ENCODE results near the gene SCO2.

Gene SCO2

GRCh38 chr22:50490531-50491308 is 34.7 kb downstream of the SCO2 start:
- H3K36me3 ChIP-seq (ENCODE audit: control insufficient read depth, insufficient read depth, low read length), result no peaks in the 10 kb centered on the region
- WGBS, 2 experiments, result 90 to 92% methylated on average over 27 of the region's 27 CpGs
- no peak overlapping the region for H3K27ac ChIP-seq (ENCODE audit: insufficient read depth, low read depth, low read length, poor library complexity, severe bottlenecking)
- no peaks in the 10 kb centered on the region for H3K4me1 ChIP-seq (ENCODE audit: control insufficient read depth, insufficient read depth, low read length)
- H3K27me3 ChIP-seq (ENCODE audit: control insufficient read depth, insufficient read depth, low read length, poor library complexity, severe bottlenecking), result no peaks in the 10 kb centered on the region
- H3K4me3 ChIP-seq (ENCODE audit: insufficient read depth, low read depth, low read length), result no peak overlapping the region
- no peaks in the 10 kb centered on the region for H3K9me3 ChIP-seq (ENCODE audit: control insufficient read depth, low read length)

GRCh38 chr22:50489363-50490243 is 35.8 kb downstream of the SCO2 start:
- 90 to 93% methylated on average over 31 of the region's 31 CpGs for WGBS, 2 experiments
- Histone ChIP-seq H3K27me3 (ENCODE audit: control insufficient read depth, insufficient read depth, low read length, poor library complexity, severe bottlenecking) (no peaks in the 10 kb centered on the region), H3K36me3 (ENCODE audit: control insufficient read depth, insufficient read depth, low read length) (no peaks in the 10 kb centered on the region), H3K4me1 (ENCODE audit: control insufficient read depth, insufficient read depth, low read length) (no peaks in the 10 kb centered on the region), H3K27ac (ENCODE audit: insufficient read depth, low read depth, low read length, poor library complexity, severe bottlenecking) (no peak overlapping the region), H3K9me3 (ENCODE audit: control insufficient read depth, low read length) (no peaks in the 10 kb centered on the region), H3K4me3 (ENCODE audit: insufficient read depth, low read depth, low read length) (no peak overlapping the region)

- no peak overlapping the region for H3K27ac ChIP-seq (ENCODE audit: insufficient read depth, low read depth, low read length, poor library complexity, severe bottlenecking)
- no peaks in the 10 kb centered on the region for H3K4me1 ChIP-seq (ENCODE audit: control insufficient read depth, insufficient read depth, low read length)
- WGBS, 2 experiments, result 84% methylated on average over 19 of the region's 19 CpGs
- H3K36me3 ChIP-seq (ENCODE audit: control insufficient read depth, insufficient read depth, low read length), result no peaks in the 10 kb centered on the region
- no peaks in the 10 kb centered on the region for H3K9me3 ChIP-seq (ENCODE audit: control insufficient read depth, low read length)
- H3K27me3 ChIP-seq (ENCODE audit: control insufficient read depth, insufficient read depth, low read length, poor library complexity, severe bottlenecking), result no peaks in the 10 kb centered on the region
- H3K4me3 ChIP-seq (ENCODE audit: insufficient read depth, low read depth, low read length), result no peak overlapping the region
Measured at GRCh38 chr22:50488886-50489285, 36.5 kb downstream of the SCO2 start.

- Histone ChIP-seq H3K36me3 (ENCODE audit: control insufficient read depth, insufficient read depth, low read length) (no peaks in the 10 kb centered on the region), H3K4me3 (ENCODE audit: insufficient read depth, low read depth, low read length) (no peak overlapping the region), H3K4me1 (ENCODE audit: control insufficient read depth, insufficient read depth, low read length) (no peaks in the 10 kb centered on the region), H3K27ac (ENCODE audit: insufficient read depth, low read depth, low read length, poor library complexity, severe bottlenecking) (no peak overlapping the region), H3K27me3 (ENCODE audit: control insufficient read depth, insufficient read depth, low read length, poor library complexity, severe bottlenecking) (no peaks in the 10 kb centered on the region), H3K9me3 (ENCODE audit: control insufficient read depth, low read length) (no peaks in the 10 kb centered on the region)
- 82 to 86% methylated on average over 18 of the region's 18 CpGs for WGBS, 2 experiments
Measured at GRCh38 chr22:50488006-50488677, 37.3 kb downstream of the SCO2 start.

- Histone ChIP-seq H3K36me3 (ENCODE audit: control insufficient read depth, insufficient read depth, low read length) (no peaks in the 10 kb centered on the region), H3K27ac (ENCODE audit: insufficient read depth, low read depth, low read length, poor library complexity, severe bottlenecking) (no peak overlapping the region), H3K4me1 (ENCODE audit: control insufficient read depth, insufficient read depth, low read length) (no peaks in the 10 kb centered on the region), H3K27me3 (ENCODE audit: control insufficient read depth, insufficient read depth, low read length, poor library complexity, severe bottlenecking) (no peaks in the 10 kb centered on the region), H3K9me3 (ENCODE audit: control insufficient read depth, low read length) (no peaks in the 10 kb centered on the region), H3K4me3 (ENCODE audit: insufficient read depth, low read depth, low read length) (no peak overlapping the region)
- 90 to 92% methylated on average over 23 of the region's 23 CpGs for WGBS, 2 experiments
Measured at GRCh38 chr22:50487290-50488005, 38.0 kb downstream of the SCO2 start.

- 83 to 84% methylated on average over 23 of the region's 23 CpGs for WGBS, 2 experiments
- Histone ChIP-seq H3K4me1 (ENCODE audit: control insufficient read depth, insufficient read depth, low read length) (no peaks in the 10 kb centered on the region), H3K27me3 (ENCODE audit: control insufficient read depth, insufficient read depth, low read length, poor library complexity, severe bottlenecking) (peaks cover 5% of the 10 kb centered on the region), H3K36me3 (ENCODE audit: control insufficient read depth, insufficient read depth, low read length) (no peaks in the 10 kb centered on the region), H3K4me3 (ENCODE audit: insufficient read depth, low read depth, low read length) (no peak within 1 kb of the TSS), H3K27ac (ENCODE audit: insufficient read depth, low read depth, low read length, poor library complexity, severe bottlenecking) (no peak within 1 kb of the TSS), H3K9me3 (ENCODE audit: control insufficient read depth, low read length) (no peaks in the 10 kb centered on the region)
Measured at GRCh38 chr22:50486561-50487289, 38.7 kb downstream of the SCO2 start, which contains the start of gene MIOX. Gene MIOX (plus strand): TSS chr22:50486859. CDS start chr22:50486898, 39 bp downstream.

- WGBS, 2 experiments, result 85 to 88% methylated on average over 29 of the region's 29 CpGs
- Histone ChIP-seq H3K36me3 (ENCODE audit: control insufficient read depth, insufficient read depth, low read length) (no peaks in the 10 kb centered on the region), H3K27ac (ENCODE audit: insufficient read depth, low read depth, low read length, poor library complexity, severe bottlenecking) (no peak overlapping the region), H3K9me3 (ENCODE audit: control insufficient read depth, low read length) (no peaks in the 10 kb centered on the region), H3K4me3 (ENCODE audit: insufficient read depth, low read depth, low read length) (no peak overlapping the region), H3K27me3 (ENCODE audit: control insufficient read depth, insufficient read depth, low read length, poor library complexity, severe bottlenecking) (peaks cover 18% of the 10 kb centered on the region), H3K4me1 (ENCODE audit: control insufficient read depth, insufficient read depth, low read length) (no peaks in the 10 kb centered on the region)
Measured at GRCh38 chr22:50485221-50486131, 39.9 kb downstream of the SCO2 start.

- Histone ChIP-seq H3K4me1 (ENCODE audit: control insufficient read depth, insufficient read depth, low read length) (no peaks in the 10 kb centered on the region), H3K27ac (ENCODE audit: insufficient read depth, low read depth, low read length, poor library complexity, severe bottlenecking) (no peak overlapping the region), H3K4me3 (ENCODE audit: insufficient read depth, low read depth, low read length) (no peak overlapping the region), H3K36me3 (ENCODE audit: control insufficient read depth, insufficient read depth, low read length) (no peaks in the 10 kb centered on the region), H3K9me3 (ENCODE audit: control insufficient read depth, low read length) (no peaks in the 10 kb centered on the region), H3K27me3 (ENCODE audit: control insufficient read depth, insufficient read depth, low read length, poor library complexity, severe bottlenecking) (peaks cover 30% of the 10 kb centered on the region)
- 90 to 91% methylated on average over 31 of the region's 31 CpGs for WGBS, 2 experiments
Measured at GRCh38 chr22:50483977-50484853, 41.2 kb downstream of the SCO2 start.
